GM18873 (cell line): ENCODE results near the gene PFN1.

Experiments
- ATAC-seq: cut with Tn5 transposase; IDR thresholded peaks from one replicate; pipeline ENCODE4 v1.9.1; 2021; ENCODE audit warnings: mild to moderate bottlenecking, moderate library complexity, moderate number of reproducible peaks; ENCODE audit not compliant: unreplicated experiment, low FRiP score

The PFN1 gene

GRCh38 chr17:4898927-4899326 is 49.4 kb downstream of the PFN1 start:
- no peak for ATAC-seq

GRCh38 chr17:4898351-4898750 is 50.0 kb downstream of the PFN1 start:
- ATAC-seq = no peak

- ATAC-seq = no peak
Observed at GRCh38 chr17:4897785-4898184, 50.5 kb downstream of the PFN1 start.

GRCh38 chr17:4897198-4897687 is 51.1 kb downstream of the PFN1 start:
- ATAC-seq = no peak

DNA sequence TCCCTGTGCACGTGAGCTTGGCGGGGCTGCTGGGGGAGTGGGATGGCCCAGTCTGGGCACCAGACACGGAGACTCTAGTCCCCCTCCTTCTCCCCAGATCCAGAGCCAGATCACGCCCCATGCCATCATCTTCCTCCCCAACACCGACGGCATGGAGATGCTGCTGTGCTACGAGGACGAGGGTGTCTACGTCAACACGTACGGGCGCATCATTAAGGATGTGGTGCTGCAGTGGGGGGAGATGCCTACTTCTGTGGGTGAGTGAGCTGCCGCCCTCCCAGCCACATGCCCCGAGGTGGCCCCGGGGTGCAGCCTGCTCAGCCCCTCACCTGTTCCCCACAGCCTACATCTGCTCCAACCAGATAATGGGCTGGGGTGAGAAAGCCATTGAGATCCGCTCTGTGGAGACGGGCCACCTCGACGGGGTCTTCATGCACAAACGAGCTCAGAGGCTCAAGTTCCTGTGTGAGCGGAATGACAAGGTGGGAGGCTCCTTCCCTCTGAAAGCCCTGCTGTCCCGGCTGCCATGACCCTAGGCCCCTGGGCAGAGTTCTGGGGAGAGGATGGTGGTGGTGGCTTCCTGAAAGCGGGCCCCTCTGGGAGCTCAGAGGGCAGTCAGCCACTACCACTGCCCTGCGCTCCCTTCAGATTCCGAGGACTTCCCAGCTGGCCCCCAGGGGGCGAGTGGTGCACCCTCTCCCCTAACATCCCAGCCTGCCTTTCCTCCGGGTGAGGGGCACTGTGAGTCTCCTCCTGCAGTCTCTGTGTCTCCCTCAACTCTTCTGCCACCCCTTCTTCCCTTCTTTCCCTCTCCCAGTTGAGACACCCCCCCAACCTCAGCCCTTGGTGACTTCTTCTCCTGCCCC is 51.8 kb downstream of the PFN1 start:
- ATAC-seq = no peak

GRCh38 chr17:4895657-4896331 is 52.5 kb downstream of the PFN1 start:
- ATAC-seq = no peak
